Measurements from ENCODE around the gene FAM3C.

Gene FAM3C

DNA sequence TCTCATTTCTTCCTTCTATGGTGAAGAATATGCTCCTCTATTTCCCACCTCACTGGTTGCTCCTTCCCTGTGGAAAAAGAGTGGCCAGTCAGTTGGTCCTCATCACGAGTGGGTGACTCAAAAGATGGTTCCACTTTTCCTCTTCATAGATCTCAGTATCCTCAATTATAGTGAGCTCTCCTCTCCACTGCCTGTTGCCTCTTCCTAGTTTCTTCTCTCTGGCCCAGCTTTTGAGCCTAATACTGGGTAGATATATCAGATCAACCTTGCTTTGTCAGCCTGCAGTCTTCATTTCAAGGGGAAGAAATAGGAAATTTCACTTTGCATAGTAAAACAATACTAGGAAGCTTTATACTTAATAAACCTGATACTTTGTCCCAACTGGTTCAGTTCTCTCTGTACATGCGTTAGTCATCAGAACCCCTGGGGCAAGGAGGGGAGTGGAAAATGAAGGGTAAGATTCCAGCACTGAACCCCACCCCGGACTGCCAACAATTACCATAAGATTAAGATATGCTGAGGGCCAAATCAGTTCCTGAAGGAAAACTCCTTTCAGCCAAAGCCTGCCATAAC, 82.8 kb downstream of the FAM3C start:
- peak overlapping the region; percentile 95 for H3K27ac ChIP-seq (ENCODE audit: low read depth, low read length, poor library complexity, severe bottlenecking)
- no peaks in the 10 kb centered on the region for H3K27me3 ChIP-seq (ENCODE audit: insufficient read depth, low read length)
- H3K4me2 ChIP-seq (ENCODE audit: low read length), result peak overlapping the region; percentile 72
- H3K9me2 ChIP-seq (ENCODE audit: low read depth, low read length), result no peaks in the 10 kb centered on the region
- no peaks in the 10 kb centered on the region; the same call in 1 of the 2 replicates for H3K36me3 ChIP-seq (ENCODE audit: insufficient read depth, low read length)
- 0 out of 2 replicates have a peak, but pooled peaks cover 4% of the 10 kb centered on the region for H3F3A ChIP-seq (ENCODE audit: insufficient read depth, low read length)
- H3K4me3 ChIP-seq (ENCODE audit: low read depth, low read length, poor library complexity, severe bottlenecking), result peak overlapping the region; percentile 44
- peak overlapping the region; percentile 63 for H3K9ac ChIP-seq (ENCODE audit: low read length)
- peaks cover 43% of the 10 kb centered on the region for H3K4me1 ChIP-seq (ENCODE audit: insufficient read depth, low read length, severe bottlenecking)
- H2AFZ ChIP-seq (ENCODE audit: low read length), result 0 out of 2 replicates have a peak overlapping the region, but pooled peaks have one; percentile 1
- TF ChIP-seq EZH2 (IDR thresholded peaks at IDR 0.05; ENCODE audit: borderline replicate concordance, low read length), result no peak
- TF ChIP-seq, protein P1, sequence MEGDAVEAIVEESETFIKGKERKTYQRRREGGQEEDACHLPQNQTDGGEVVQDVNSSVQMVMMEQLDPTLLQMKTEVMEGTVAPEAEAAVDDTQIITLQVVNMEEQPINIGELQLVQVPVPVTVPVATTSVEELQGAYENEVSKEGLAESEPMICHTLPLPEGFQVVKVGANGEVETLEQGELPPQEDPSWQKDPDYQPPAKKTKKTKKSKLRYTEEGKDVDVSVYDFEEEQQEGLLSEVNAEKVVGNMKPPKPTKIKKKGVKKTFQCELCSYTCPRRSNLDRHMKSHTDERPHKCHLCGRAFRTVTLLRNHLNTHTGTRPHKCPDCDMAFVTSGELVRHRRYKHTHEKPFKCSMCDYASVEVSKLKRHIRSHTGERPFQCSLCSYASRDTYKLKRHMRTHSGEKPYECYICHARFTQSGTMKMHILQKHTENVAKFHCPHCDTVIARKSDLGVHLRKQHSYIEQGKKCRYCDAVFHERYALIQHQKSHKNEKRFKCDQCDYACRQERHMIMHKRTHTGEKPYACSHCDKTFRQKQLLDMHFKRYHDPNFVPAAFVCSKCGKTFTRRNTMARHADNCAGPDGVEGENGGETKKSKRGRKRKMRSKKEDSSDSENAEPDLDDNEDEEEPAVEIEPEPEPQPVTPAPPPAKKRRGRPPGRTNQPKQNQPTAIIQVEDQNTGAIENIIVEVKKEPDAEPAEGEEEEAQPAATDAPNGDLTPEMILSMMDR (IDR thresholded peaks at IDR 0.05; ENCODE audit: low read length), result no peak
- no peaks in the 10 kb centered on the region for H3K79me2 ChIP-seq (ENCODE audit: insufficient read depth, low read length)
- peaks cover 13% of the 10 kb centered on the region for H3K9me3 ChIP-seq (ENCODE audit: low read length)
- no peaks in the 10 kb centered on the region for H4K20me1 ChIP-seq (ENCODE audit: insufficient read depth, low read length)

GRCh38 chr7:121307021-121307574, 89.0 kb downstream of the FAM3C start:
- no peaks in the 10 kb centered on the region; the same call in 1 of the 2 replicates for H3K36me3 ChIP-seq (ENCODE audit: insufficient read depth, low read length)
- H3K27ac ChIP-seq (ENCODE audit: low read depth, low read length, poor library complexity, severe bottlenecking), result no peak overlapping the region
- H3K4me1 ChIP-seq (ENCODE audit: insufficient read depth, low read length, severe bottlenecking), result peaks cover 51% of the 10 kb centered on the region
- no peak overlapping the region for H3K4me3 ChIP-seq (ENCODE audit: low read depth, low read length, poor library complexity, severe bottlenecking)
- H3F3A ChIP-seq (ENCODE audit: insufficient read depth, low read length), result no peaks in the 10 kb centered on the region
- TF ChIP-seq EZH2 (IDR thresholded peaks at IDR 0.05; ENCODE audit: borderline replicate concordance, low read length), result no peak
- TF ChIP-seq, protein P1 (IDR thresholded peaks at IDR 0.05; ENCODE audit: low read length), result no peak
- H4K20me1 ChIP-seq (ENCODE audit: insufficient read depth, low read length), result no peaks in the 10 kb centered on the region
- H3K4me2 ChIP-seq (ENCODE audit: low read length), result no peak overlapping the region
- no peak overlapping the region for H2AFZ ChIP-seq (ENCODE audit: low read length)
- no peaks in the 10 kb centered on the region for H3K27me3 ChIP-seq (ENCODE audit: insufficient read depth, low read length)
- H3K9me2 ChIP-seq (ENCODE audit: low read depth, low read length), result no peaks in the 10 kb centered on the region
- no peaks in the 10 kb centered on the region for H3K79me2 ChIP-seq (ENCODE audit: insufficient read depth, low read length)
- peaks cover 13% of the 10 kb centered on the region for H3K9me3 ChIP-seq (ENCODE audit: low read length)
- no peak overlapping the region for H3K9ac ChIP-seq (ENCODE audit: low read length)

DNA sequence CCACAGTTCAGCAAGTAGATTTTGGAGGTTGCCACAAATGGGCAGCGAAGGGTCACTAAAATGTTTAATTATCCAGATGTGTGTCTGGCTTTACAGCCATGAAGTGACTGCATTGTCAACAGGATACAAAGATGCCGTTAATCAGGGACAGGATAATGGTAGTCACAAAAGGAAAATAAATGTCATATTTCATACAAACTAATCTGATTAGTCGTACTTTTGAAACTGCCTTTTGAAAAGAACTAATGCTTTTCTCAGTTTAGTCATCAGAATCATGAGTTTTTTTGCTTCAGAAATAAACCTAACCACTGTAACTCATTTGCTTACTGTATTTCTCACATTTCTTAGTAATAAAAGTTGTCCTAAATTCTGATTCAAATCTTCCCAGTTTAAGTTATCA, 89.5 kb downstream of the FAM3C start:
- Histone ChIP-seq H3K4me1 (ENCODE audit: insufficient read depth, low read length, severe bottlenecking) (peaks cover 51% of the 10 kb centered on the region), H3K9me2 (ENCODE audit: low read depth, low read length) (no peaks in the 10 kb centered on the region), H3K9me3 (ENCODE audit: low read length) (peaks cover 13% of the 10 kb centered on the region), H3K27me3 (ENCODE audit: insufficient read depth, low read length) (no peaks in the 10 kb centered on the region), H4K20me1 (ENCODE audit: insufficient read depth, low read length) (no peaks in the 10 kb centered on the region), H3K79me2 (ENCODE audit: insufficient read depth, low read length) (no peaks in the 10 kb centered on the region), H2AFZ (ENCODE audit: low read length) (no peak overlapping the region), H3K4me2 (ENCODE audit: low read length) (no peak overlapping the region), H3K4me3 (ENCODE audit: low read depth, low read length, poor library complexity, severe bottlenecking) (no peak overlapping the region), H3K27ac (ENCODE audit: low read depth, low read length, poor library complexity, severe bottlenecking) (no peak overlapping the region), H3K9ac (ENCODE audit: low read length) (no peak overlapping the region), H3K36me3 (ENCODE audit: insufficient read depth, low read length) (no peaks in the 10 kb centered on the region; the same call in 1 of the 2 replicates), H3F3A (ENCODE audit: insufficient read depth, low read length) (no peaks in the 10 kb centered on the region)
- no peak for TF ChIP-seq EZH2 (IDR thresholded peaks at IDR 0.05; ENCODE audit: borderline replicate concordance, low read length)
- TF ChIP-seq, protein P1 (IDR thresholded peaks at IDR 0.05; ENCODE audit: low read length), result no peak

Data from OCI-LY1 (cell line).